Colon (tissue), 2 donors: ENCODE measurements around the gene RNF220.

Experiments
- FAIRE-seq: peaks from 2 replicates; lab custom pipeline; 2012; peaks lifted over from hg19 to GRCh38; lab: Jason Lieb, UNC
- donor health status: control.
- donor health status: control.

The RNF220 gene

GRCh38 chr1:44436401-44437106, 31.5 kb downstream of the RNF220 start:
- FAIRE-seq: no peak

DNA sequence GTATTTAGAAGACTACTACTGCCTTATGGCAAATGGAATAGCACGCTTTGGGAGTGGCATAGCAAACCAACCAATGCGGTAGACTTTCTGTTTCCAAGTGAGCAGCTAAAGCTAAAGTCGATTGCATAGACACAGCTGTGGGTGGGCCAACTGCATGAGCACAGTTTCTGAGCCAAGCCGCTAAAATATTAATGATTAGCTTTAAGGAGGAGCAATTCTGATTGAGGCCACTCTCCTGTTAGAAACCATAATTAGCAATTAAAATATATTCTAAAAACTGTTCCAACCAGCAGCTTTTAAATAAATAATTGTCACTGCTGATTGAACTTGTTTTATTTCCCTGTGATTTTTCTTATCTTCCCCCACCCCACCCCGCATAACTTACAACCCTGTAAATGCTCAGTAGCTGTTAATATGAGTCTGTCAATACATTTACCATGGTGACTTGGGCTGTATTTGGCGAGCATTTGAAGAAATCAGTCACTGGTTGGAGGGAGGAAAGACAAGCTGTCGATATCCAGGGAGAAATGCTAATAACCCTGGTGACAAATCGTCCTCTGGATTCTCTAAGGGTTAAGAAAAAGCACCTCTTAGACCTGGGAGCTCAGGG, 32.2 kb downstream of the RNF220 start:
- FAIRE-seq: no peak

GRCh38 chr1:44442791-44443190, 37.7 kb downstream of the RNF220 start:
- FAIRE-seq: no peak

- FAIRE-seq: no peak
Measured at GRCh38 chr1:44447051-44447810, 42.2 kb downstream of the RNF220 start.

GRCh38 chr1:44453798-44454349, 48.8 kb downstream of the RNF220 start:
- FAIRE-seq: no peak

- no peak for FAIRE-seq
Measured at GRCh38 chr1:44454704-44455103, 49.6 kb downstream of the RNF220 start.

DNA sequence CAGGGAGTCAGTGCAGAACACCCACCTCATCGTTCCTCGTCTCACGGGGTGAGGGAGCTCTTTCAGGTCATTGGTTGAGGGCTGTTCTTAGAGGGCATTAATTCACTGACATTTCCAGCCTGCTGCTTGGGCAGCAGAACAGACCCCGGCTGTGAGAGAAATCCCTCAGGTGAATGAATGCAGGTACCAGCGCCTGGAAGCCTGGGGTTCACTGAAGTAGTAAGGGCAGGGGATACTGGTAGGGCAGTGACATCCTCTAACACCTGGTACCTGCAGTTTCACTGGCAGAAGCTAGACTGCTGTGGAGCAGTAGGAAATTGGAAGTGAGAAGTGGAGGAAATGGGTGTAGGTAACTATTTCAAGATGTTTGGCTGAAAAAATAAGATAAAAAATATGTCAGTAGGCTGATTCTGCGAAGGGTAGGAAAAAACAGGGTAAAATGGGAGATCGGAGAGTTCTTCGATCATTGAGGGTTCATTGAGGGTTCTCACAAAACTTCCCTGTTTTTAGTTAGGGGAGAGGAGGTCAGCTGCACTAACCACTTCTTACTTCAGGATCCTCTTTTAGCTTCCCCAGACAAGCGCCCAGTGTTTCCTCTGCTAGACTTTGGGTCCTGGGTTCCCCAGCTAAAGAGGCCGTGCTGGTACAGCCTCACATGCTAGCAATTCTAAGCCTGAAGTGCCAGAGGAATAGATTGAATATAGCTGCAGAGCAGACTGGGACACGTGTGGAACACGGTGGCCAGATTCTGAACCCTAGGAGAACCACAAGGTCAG, 55.2 kb downstream of the RNF220 start:
- no peak for FAIRE-seq

- FAIRE-seq: no peak
Measured at GRCh38 chr1:44464361-44464760, 59.3 kb downstream of the RNF220 start.

DNA sequence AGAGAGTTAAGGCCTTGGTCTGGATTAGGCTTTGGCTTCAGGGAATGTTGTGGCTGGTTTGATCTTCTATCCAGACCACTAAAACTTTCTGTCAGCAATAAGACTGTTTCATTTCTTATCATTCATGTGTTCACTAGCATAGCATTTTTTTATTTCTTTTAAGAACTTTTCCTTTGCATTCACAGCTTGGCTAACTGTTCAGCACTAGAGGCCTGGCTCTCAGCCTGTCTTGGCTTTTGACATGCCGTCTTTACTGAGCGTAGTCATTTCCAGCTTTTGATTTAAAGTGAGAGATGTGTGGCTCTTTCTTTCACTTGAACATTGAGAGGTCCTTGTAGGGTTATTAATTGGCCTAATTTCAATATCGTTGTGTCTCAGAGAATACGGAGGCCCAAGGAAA, 62.5 kb downstream of the RNF220 start:
- no peak for FAIRE-seq

DNA sequence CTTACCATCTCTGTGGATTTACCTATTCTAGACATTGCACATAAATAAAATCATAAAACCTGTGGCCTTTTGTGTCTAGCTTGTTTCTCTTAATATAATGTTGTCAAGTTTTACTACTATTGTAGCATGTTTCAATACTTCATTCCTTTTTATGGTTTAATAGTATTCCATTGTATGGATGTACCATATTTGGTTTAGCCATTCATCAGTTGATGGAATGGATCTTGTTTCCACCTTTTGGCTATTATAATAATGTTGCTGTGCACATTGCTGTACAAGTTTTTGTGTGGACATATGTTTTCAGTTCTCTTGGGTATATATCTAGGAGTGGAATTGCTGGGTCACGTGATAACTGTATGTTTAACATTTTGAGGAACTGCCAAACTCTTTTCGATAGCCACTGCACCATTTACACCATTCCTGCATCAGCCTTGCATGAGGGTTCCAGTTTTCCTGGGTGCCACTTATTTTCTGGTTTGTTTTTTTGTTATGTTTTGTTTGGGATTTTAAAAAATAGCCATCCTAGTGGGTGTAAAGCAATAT, 66.9 kb downstream of the RNF220 start:
- no peak for FAIRE-seq

GRCh38 chr1:44472620-44473525, 67.8 kb downstream of the RNF220 start:
- FAIRE-seq: no peak

DNA sequence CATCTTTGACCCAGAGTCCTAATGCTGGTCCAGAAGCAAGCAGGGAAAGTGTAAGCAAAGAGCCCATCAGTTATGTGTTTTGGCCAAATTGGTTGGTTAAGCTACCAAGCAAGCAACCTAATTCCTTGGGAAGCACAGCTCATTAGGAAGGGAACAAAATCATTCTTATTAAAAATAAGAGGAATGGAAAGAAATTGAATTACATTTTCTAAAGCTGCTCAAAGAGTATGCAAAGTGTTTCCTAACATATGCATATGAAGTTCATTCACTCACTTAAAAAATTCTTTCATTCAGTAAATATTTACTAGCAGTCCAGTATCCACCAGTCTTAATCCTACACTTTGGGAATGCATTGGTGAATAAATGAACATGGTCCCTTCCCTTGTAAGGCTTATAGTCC, 71.8 kb downstream of the RNF220 start:
- no peak for FAIRE-seq

GRCh38 chr1:44481701-44482100, 76.6 kb downstream of the RNF220 start:
- no peak for FAIRE-seq

GRCh38 chr1:44483089-44483874, 78.2 kb downstream of the RNF220 start:
- no peak for FAIRE-seq

DNA sequence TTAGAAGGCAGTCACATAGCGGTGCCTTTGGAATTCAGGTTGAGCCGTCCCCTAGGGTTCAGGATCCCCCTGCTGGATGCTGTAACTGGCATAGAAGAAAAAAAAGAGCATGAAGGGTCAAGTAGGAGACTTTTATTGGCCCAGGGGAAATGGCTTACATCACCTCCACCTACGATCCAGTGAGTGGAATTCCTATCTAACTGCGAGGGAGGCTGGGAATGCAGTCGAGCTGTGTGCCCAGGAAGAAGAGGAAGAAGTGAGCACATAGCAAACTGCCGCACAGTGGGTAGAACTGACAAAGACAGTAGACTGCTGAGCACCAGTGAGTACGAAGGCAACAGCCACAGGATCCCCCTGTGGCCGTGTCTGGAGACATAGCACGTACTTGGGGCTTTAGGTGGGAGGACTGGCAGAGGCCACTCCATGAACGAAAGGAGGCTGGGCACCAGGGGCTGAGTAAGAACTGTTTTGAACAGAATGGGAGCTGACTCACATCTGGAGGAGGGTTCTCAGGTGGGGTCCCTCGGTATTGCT, 79.2 kb downstream of the RNF220 start:
- FAIRE-seq: no peak

- no peak for FAIRE-seq
Measured at GRCh38 chr1:44485229-44485933, 80.3 kb downstream of the RNF220 start.

DNA sequence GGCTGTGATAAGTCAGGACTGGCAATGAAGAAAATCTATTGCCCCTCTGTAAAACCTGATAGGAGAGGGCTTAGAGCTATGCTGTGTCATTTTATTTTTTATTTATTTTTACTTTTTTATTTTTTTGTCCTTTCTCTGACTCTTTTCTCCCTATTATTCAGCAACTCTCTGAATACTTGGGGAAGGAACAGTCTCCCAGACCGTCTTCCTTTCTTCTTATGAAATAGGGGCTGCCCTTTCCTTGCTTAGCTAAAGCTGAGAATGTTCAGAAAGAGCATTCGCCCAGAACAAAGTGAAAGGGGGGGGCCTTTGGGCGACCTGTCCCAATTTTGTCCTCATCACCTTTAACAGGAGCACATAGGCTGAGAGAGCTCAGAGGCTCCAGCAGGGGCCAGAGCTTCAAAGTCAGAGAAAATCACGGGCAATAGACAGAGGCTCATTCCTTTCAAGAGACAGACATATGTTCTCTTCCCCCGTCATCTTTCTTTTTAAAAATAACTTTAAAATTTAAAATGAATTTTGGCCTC, 80.9 kb downstream of the RNF220 start:
- no peak for FAIRE-seq

- FAIRE-seq: no peak
Measured at GRCh38 chr1:44489481-44489880, 84.4 kb downstream of the RNF220 start.
